ENCODE results near the gene COA3.

The COA3 gene, protein sequence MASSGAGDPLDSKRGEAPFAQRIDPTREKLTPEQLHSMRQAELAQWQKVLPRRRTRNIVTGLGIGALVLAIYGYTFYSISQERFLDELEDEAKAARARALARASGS

DNA sequence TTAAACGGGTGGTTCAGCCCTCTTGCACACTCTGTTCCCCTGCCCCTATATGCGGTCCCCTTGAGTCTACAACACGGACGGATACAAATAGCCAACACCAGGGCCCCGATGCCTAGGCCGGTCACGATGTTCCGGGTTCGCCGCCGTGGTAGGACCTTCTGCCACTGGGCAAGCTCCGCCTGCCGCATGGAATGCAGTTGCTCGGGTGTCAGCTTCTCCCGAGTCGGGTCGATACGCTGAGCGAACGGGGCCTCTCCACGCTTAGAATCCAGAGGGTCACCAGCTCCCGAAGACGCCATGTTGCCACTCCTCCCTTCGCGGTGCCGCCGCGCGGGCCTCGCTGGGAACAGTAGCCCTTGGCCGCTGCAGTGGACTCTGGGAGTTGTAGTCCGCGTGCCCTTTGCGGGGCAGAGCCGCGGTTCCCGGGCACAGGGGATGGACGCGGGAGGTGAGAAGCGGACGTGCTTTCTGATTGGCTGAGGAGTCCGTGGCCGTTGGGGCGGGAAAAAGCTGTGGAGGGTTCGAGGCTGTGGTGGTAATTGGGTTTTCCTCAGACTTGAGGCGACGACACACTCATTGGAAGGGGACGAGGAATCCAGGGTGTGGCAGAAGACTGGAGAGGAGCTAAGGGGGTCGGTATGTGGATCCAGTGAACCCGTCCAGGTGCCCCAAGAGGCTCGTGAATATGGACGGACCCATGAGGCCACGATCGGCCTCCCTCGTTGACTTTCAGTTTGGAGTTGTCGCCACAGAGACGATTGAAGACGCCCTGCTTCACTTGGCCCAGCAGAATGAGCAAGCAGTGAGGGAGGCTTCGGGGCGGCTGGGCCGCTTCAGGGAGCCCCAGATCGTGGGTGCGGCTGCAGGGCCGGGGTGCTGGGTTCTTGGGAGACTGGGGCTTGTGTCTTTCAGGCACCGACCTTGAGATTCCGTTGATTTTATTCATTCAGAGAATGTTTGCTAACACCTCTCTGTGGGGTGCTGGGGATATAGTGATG, at the start of gene COA3, which contains the start of gene CNTD1:
Gene COA3 (minus strand): TSS at position 322 of the 998 bp plus-strand sequence. CDS start 23 bp downstream, at position 299.
Gene CNTD1 (plus strand): TSS at position 479 of the 998 bp plus-strand sequence. CDS start 207 bp downstream, at position 686.
- DNase-seq (ENCODE audit: low read depth in 2 of 2), result peak; percentile 78 to 81

GRCh38 chr17:42848093-42848492, 49.6 kb upstream of the COA3 start:
- no peak for DNase-seq (ENCODE audit: low read depth in 2 of 2)

GRCh38 chr17:42846594-42847280, 48.2 kb upstream of the COA3 start:
- DNase-seq (ENCODE audit: low read depth in 2 of 2), result no peak

GRCh38 chr17:42845918-42846593, 47.6 kb upstream of the COA3 start:
- DNase-seq (ENCODE audit: low read depth in 2 of 2), result peak in 1 of 2 donors; percentile 51

DNA sequence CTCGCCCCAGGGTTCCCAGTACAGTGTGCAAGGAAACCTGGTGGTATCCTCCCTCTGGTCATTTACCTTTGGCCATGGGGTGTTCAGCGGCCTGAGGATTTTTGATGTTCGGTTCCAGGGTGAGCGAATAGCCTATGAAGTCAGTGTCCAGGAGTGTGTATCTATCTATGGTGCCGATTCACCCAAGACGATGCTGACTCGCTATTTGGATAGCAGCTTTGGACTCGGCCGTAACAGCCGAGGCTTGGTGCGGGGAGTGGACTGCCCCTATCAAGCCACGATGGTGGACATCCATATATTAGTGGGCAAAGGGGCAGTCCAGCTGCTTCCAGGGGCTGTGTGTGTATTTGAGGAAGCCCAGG, 47.0 kb upstream of the COA3 start:
- DNase-seq (ENCODE audit: low read depth in 2 of 2), result no peak

DNA sequence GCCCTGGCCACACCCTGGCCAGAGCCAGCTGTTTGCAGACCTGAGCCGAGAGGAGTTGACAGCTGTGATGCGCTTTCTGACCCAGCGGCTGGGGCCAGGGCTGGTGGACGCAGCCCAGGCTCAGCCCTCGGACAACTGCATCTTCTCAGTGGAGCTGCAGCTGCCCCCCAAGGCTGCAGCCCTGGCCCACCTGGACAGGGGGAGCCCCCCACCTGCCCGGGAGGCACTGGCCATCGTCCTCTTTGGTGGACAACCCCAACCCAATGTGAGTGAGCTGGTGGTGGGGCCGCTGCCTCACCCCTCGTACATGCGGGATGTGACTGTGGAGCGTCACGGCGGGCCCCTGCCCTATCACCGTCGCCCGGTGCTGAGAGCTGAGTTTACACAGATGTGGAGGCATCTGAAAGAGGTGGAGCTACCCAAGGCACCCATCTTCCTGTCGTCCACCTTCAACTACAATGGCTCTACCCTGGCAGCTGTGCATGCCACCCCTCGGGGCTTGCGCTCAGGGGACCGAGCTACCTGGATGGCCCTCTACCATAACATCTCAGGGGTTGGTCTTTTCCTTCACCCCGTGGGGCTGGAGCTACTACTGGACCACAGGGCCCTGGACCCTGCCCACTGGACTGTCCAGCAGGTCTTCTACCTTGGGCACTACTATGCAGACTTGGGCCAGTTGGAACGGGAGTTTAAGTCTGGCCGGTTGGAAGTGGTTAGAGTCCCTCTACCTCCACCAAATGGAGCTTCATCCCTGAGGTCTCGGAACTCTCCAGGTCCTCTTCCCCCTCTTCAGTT, 46.5 kb upstream of the COA3 start:
- no peak for DNase-seq (ENCODE audit: low read depth in 2 of 2)

DNA sequence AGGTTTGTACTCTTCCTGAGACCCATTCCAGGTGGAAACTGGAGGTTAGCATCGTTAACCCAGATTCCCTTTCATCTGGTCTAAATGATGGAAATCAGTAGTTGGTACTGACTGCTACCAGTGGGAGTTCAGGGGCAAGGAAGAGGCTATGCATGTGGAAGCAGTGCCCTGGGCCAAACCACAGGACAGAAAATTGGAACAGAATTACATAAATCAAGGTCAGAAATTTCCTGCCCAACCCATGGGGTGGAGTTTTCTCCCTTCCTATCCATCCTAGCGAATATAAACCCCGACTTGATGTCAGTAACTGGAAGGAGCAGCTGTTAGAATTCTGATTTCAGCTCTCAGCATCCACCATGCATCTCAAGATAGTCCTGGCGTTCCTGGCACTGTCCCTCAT, 45.8 kb upstream of the COA3 start, which contains the start of gene AOC2:
Gene AOC2 (plus strand): TSS at position 310 of the 400 bp plus-strand sequence. CDS start 47 bp downstream, at position 357.
- no peak for DNase-seq (ENCODE audit: low read depth in 2 of 2)

GRCh38 chr17:42843358-42843934, 44.9 kb upstream of the COA3 start:
- no peak for DNase-seq (ENCODE audit: low read depth in 2 of 2)

DNA sequence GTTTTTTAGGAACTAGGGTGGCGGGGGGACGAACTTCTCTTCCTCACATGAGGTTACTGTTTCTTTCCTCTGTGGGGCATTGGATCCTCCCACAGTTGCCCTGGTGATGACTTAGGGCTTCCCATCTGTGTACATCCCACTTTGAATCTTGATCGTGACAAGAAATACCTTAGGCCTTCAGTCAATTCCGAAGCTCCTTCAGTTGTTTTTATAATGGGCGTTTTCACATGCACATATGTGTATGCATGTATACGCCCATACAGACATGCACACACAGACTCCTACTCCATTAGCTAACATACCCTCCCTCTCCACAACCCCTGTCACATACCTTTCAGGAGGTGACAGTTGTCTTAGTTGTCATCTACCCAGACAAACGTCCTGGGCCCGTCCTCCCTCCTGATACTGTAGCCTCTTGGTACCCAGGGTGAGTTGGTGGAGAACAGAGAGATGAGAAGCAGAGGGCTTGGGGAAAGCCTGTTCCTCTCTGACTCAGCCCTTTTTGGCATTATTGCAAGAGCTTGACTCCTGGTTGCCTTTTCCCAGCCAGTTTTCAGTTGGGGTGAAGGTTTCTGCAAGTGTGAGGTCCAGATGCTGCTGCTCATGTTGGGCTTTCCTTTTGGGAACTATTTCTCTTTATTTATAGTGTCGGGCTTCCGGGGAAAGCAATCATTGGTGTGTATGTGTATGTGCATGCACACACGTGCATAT, 43.6 kb upstream of the COA3 start:
- DNase-seq (ENCODE audit: low read depth in 2 of 2), result no peak

- no peak for DNase-seq (ENCODE audit: low read depth in 2 of 2)
Measured at GRCh38 chr17:42835732-42836131, 37.2 kb upstream of the COA3 start.

GRCh38 chr17:42833767-42834422, 35.4 kb upstream of the COA3 start:
- DNase-seq (ENCODE audit: low read depth in 2 of 2), result no peak

- DNase-seq (ENCODE audit: low read depth in 2 of 2), result peak; percentile 84 to 88
Measured at GRCh38 chr17:42832934-42833766, 34.6 kb upstream of the COA3 start, which contains the start of gene PSME3. Gene PSME3 (plus strand): TSS chr17:42833397. CDS start chr17:42833632, 235 bp downstream.

GRCh38 chr17:42832213-42832933, 33.9 kb upstream of the COA3 start:
- DNase-seq (ENCODE audit: low read depth in 2 of 2), result no peak

DNA sequence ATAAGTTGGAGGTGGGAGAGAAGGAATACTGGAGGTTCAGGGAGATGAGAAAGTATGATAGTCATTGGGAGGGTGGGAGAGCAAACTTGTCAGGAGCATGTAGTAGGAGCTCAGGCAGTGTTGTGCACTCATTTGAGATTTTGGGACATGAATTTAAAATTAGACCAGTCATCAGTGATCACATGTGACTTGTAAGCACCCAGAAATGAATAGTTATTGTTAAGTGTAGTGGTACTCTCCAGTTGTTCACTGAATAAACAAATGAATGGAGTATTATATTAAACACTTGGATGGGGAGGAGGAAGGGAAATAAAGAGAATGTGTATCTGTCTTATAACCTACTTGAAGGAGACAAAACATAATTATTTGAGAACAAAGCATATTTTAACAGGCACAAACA, 32.5 kb upstream of the COA3 start:
- DNase-seq (ENCODE audit: low read depth in 2 of 2), result no peak

- no peak for DNase-seq (ENCODE audit: low read depth in 2 of 2)
Measured at GRCh38 chr17:42827472-42827871, 29.0 kb upstream of the COA3 start.

- DNase-seq (ENCODE audit: low read depth in 2 of 2), result no peak
Measured at GRCh38 chr17:42821176-42821575, 22.7 kb upstream of the COA3 start.

- DNase-seq (ENCODE audit: low read depth in 2 of 2), result peak; percentile 67 to 71
Measured at GRCh38 chr17:42819939-42820535, 21.5 kb upstream of the COA3 start.
